Lung (tissue), 12 donors: ENCODE data around the gene FNDC4. TPM values are rescaled to one million over a fixed set of nuclear protein-coding genes. Genes with fewer than 3 reads are reported as not detected.

ENCODE experiments used
- ATAC-seq: fragments of 200-7000 bp; cut with Tn5 transposase; one replicate; pipeline ENCODE4 v1.9.1; 2020; ENCODE audit warnings: moderate number of reproducible peaks; ENCODE audit not compliant: insufficient read depth, low FRiP score
- DNase-seq, 3 donors: peaks; one replicate each; pipeline ENCODE4 v3.0.0-alpha.2; 2013 to 2017
- H3K27ac ChIP-seq, 2 donors: one replicate each; pipeline ENCODE4 v1.5.1; 2013; ENCODE audit warnings: mild to moderate bottlenecking in 2 of 2, moderate library complexity in 2 of 2, control low read depth in 1 of 2, inconsistent platforms in 1 of 2, low read depth in 1 of 2, low read length in 1 of 2
- H3K27me3 ChIP-seq, 3 donors: one replicate each; pipeline ENCODE4 v1.5.1; 2013; ENCODE audit warnings: low read length in 2 of 3; ENCODE audit not compliant: control insufficient read depth in 3 of 3, insufficient read depth in 3 of 3
- H3K36me3 ChIP-seq, 4 donors: one replicate each; pipeline ENCODE4 v1.5.1; 2013; ENCODE audit warnings: low read length in 4 of 4, mild to moderate bottlenecking in 1 of 4, moderate library complexity in 1 of 4; ENCODE audit not compliant: control insufficient read depth in 4 of 4, insufficient read depth in 4 of 4
- H3K4me1 ChIP-seq, 5 donors: one replicate each; pipeline ENCODE4 v1.5.1; 2013; ENCODE audit warnings: low read length in 5 of 5, mild to moderate bottlenecking in 2 of 5, moderate library complexity in 1 of 5; ENCODE audit not compliant: control insufficient read depth in 5 of 5, insufficient read depth in 5 of 5
- H3K4me3 ChIP-seq: one replicate; pipeline ENCODE4 v1.5.1; 2013; ENCODE audit warnings: mild to moderate bottlenecking, control low read depth, moderate library complexity
- H3K9ac ChIP-seq, 2 donors: one replicate each; pipeline ENCODE4 v1.5.1; 2013; ENCODE audit warnings: low read length in 2 of 2, control low read depth in 1 of 2; ENCODE audit not compliant: insufficient read depth in 1 of 2
- H3K9me3 ChIP-seq, 4 donors: one replicate each; pipeline ENCODE4 v1.5.1; 2013; ENCODE audit warnings: low read length in 3 of 4, mild to moderate bottlenecking in 1 of 4, moderate library complexity in 1 of 4; ENCODE audit not compliant: control insufficient read depth in 4 of 4, insufficient read depth in 3 of 4
- WGBS, 2 donors: extraction: QIAGEN DNeasy Blood & Tissue Kit; methylation state at CpG; one replicate each; pipeline ENCODE4 v1.1.7; 2013; 5-methylcytosine and 5-hydroxymethylcytosine counted together
- polyA plus RNA-seq, 2 donors: library from polyadenylated mRNA; stranded (reverse); fragments of 200-250 nt; gene quantifications; one replicate each; pipeline ENCODE4 v1.2.1, GENCODE V29; 2013
- total RNA-seq, 2 donors: library from RNA; depleted of rRNA in 1 of 2; stranded (reverse); fragments of >200 nt in 1 of 2; gene quantifications; one replicate each; pipeline ENCODE4 v1.2.1, GENCODE V29; 2014 to 2021
- TF ChIP-seq, protein P1 (sequence below): IDR thresholded peaks from 2 replicates; pipeline ENCODE4 v1.5.1; 2012; ENCODE audit warnings: mild to moderate bottlenecking; ENCODE audit errors: control extremely low read depth, extremely low read depth
- donor health status: control.
- donor health status: control.
- donor health status: Bipolar disorder and iron deficiency.
- donor health status: healthy.
- donor health status: DM: yes; HTN: yes; CAD: no.

Gene FNDC4
- total and polyA plus RNA-seq, 4 donors, result 2.8 to 6.9 (median 4.3) TPM

DNA sequence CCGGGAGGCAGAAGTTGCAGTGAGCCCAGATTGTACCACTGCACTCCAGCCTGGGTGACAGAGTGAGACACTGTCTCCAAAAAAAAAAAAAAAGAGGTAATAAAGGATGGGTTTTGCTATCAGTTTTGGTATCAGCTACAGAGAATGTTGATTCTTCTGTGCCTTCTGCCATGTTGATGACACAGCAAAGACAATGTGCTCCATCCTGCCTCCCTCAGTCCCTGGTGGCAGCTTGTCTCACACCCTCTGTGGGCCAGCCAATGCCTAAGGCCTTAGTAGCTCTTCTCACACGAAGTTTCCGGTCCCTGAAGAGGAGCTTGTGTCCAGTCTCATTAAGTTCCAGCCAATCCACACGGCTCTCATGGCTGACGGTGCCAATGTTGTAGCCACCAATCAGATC lies 23.0 kb downstream of the FNDC4 start:
- 93 to 94% methylated on average over 5 of the region's 5 CpGs for WGBS, 2 donors
- H3K9me3 ChIP-seq, result no peaks in the 10 kb centered on the region
- ATAC-seq (no peak), DNase-seq (no peak)
- no peaks in the 10 kb centered on the region for H3K4me1 ChIP-seq
- H3K4me3 ChIP-seq, result no peak overlapping the region
- H3K9ac ChIP-seq, result no peak overlapping the region
- H3K27ac ChIP-seq, result no peak overlapping the region
- peaks cover 7 to 23% (median 19%) of the 10 kb centered on the region in 4 donors for H3K36me3 ChIP-seq
- TF ChIP-seq, protein P1, sequence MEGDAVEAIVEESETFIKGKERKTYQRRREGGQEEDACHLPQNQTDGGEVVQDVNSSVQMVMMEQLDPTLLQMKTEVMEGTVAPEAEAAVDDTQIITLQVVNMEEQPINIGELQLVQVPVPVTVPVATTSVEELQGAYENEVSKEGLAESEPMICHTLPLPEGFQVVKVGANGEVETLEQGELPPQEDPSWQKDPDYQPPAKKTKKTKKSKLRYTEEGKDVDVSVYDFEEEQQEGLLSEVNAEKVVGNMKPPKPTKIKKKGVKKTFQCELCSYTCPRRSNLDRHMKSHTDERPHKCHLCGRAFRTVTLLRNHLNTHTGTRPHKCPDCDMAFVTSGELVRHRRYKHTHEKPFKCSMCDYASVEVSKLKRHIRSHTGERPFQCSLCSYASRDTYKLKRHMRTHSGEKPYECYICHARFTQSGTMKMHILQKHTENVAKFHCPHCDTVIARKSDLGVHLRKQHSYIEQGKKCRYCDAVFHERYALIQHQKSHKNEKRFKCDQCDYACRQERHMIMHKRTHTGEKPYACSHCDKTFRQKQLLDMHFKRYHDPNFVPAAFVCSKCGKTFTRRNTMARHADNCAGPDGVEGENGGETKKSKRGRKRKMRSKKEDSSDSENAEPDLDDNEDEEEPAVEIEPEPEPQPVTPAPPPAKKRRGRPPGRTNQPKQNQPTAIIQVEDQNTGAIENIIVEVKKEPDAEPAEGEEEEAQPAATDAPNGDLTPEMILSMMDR, result no peak
- H3K27me3 ChIP-seq, result no peaks in the 10 kb centered on the region

DNA sequence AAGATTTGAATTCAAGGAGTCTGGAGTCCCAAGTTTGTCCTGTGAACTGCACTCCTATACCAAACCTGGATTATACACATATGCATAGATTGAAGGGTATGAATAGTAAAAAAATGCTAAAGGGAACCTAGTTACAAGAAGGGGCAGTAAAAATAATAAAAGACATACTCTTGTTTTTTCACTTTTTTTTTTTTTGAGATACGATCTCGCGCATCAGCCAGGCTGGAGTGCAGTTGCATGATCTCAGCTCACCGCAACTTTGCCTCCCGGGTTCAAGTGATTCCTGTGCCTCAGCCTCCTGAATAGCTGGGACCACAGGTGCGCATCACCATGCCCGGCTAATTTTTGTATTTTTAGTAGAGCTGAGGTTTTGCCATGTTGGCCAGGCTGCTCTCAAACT lies 30.6 kb downstream of the FNDC4 start:
- ATAC-seq (no peak), DNase-seq (no peak)
- 96 to 97% methylated on average over 7 of the region's 7 CpGs for WGBS, 2 donors

DNA sequence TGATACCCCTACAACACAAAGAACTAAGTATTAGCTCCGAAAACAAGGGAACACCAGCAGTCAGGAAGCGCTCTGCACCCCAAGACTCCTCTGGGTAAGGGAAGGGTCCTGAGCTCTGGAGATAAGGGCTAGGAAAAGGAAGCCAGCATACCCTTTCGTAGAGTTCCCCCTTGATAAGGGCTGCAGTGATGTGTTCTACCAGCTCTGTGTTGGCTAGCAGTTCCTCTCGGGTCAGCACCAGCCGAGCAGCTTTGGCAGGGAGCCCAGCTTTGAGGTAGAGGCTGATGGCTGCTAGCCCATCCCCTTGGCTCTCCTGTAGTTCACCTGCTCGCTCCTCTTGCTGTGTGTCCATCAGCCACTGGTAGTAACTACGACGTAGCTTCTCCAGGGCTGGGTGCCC lies 33.9 kb downstream of the FNDC4 start:
- Histone ChIP-seq H3K4me1 (no peaks in the 10 kb centered on the region), H3K9me3 (no peaks in the 10 kb centered on the region), H3K36me3 (peaks cover 8 to 39% (median 23%) of the 10 kb centered on the region in 4 donors), H3K27ac (no peak overlapping the region), H3K9ac (no peak overlapping the region), H3K27me3 (no peaks in the 10 kb centered on the region), H3K4me3 (no peak overlapping the region)
- TF ChIP-seq, protein P1, result no peak
- WGBS, 2 donors, result 54 to 80% methylated on average over 8 of the region's 8 CpGs
- ATAC-seq, result no peak
- no peak for DNase-seq

More for the DNA sequence above, 30.6 kb downstream of the FNDC4 start:
- Histone ChIP-seq H3K27me3 (no peaks in the 10 kb centered on the region), H3K9me3 (no peaks in the 10 kb centered on the region), H3K9ac (no peak overlapping the region), H3K27ac (no peak overlapping the region), H3K36me3 (peaks cover 0 to 19% (median 8%) of the 10 kb centered on the region in 4 donors), H3K4me1 (no peaks in the 10 kb centered on the region), H3K4me3 (no peak overlapping the region)
- TF ChIP-seq, protein P1, result no peak

DNA sequence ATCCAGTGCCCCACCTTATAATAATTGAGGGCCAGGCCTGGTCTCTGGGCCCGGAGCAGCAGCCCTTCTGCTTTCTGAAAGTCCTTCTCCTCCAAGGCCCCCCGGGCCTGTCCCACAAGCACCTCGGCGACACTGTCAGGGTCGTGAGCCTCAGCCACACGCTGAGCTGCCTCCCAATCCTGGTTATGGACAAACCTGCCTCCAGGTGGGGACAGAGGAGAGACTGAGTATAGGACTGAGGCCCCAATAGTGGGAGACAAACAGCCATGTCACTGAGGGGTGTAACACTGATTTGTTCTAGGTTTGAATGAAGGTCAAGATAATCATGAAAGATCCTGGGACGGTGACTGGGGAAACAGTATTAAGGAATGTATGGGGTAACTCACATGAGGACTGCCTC lies 41.0 kb downstream of the FNDC4 start:
- Histone ChIP-seq H3K9ac (no peak overlapping the region), H3K4me1 (no peaks in the 10 kb centered on the region), H3K9me3 (no peaks in the 10 kb centered on the region), H3K36me3 (peaks cover 22 to 56% (median 38%) of the 10 kb centered on the region in 4 donors), H3K27me3 (no peaks in the 10 kb centered on the region), H3K27ac (no peak overlapping the region), H3K4me3 (no peak overlapping the region)
- DNase-seq (no peak), ATAC-seq (no peak)
- TF ChIP-seq, protein P1, result no peak
- 93 to 94% methylated on average over 7 of the region's 7 CpGs for WGBS, 2 donors
